Endodermal cell (in vitro differentiated cells): ENCODE data around the gene NR5A1. TPM values are rescaled to one million over a fixed set of nuclear protein-coding genes. Genes with fewer than 3 reads are reported as not detected.

Experiments used
- DNase-seq: peaks from one replicate; pipeline ENCODE4 v3.0.0-alpha.2; 2017
- H3K27ac ChIP-seq: 2 replicates; pipeline ENCODE4 v1.5.1; 2013; ENCODE audit warnings: mild to moderate bottlenecking, low read depth, low read length, moderate library complexity
- H3K27me3 ChIP-seq: 2 replicates; pipeline ENCODE4 v1.6.1; 2013; ENCODE audit warnings: mild to moderate bottlenecking, low read length, moderate library complexity; ENCODE audit not compliant: insufficient read depth, control insufficient read depth, poor library complexity, severe bottlenecking
- H3K36me3 ChIP-seq: 2 replicates; pipeline ENCODE4 v1.7.0; 2013; ENCODE audit warnings: mild to moderate bottlenecking, low read length, moderate library complexity; ENCODE audit not compliant: control insufficient read depth, insufficient read depth
- H3K4me1 ChIP-seq: one replicate; pipeline ENCODE4 v1.7.0; 2013; ENCODE audit warnings: low read length; ENCODE audit not compliant: control insufficient read depth, insufficient read depth
- H3K4me3 ChIP-seq: 2 replicates; pipeline ENCODE4 v1.5.1; 2013; ENCODE audit warnings: mild to moderate bottlenecking, low read length, moderate library complexity
- H3K9ac ChIP-seq: 2 replicates; pipeline ENCODE4 v1.6.1; 2013; ENCODE audit warnings: mild to moderate bottlenecking, low read length, moderate library complexity; ENCODE audit not compliant: poor library complexity, severe bottlenecking; ENCODE audit errors: extremely low read depth
- H3K9me3 ChIP-seq: 2 replicates; pipeline ENCODE4 v1.6.1; 2013; ENCODE audit warnings: mild to moderate bottlenecking, low read length, moderate library complexity; ENCODE audit not compliant: control insufficient read depth
- H3K27ac Mint-ChIP-seq: 2 replicates; pipeline ENCODE4 v1.8.0; 2020; ENCODE audit warnings: mixed read lengths
- H3K27me3 Mint-ChIP-seq: 2 replicates; pipeline ENCODE4 v1.8.0; 2021; ENCODE audit warnings: mild to moderate bottlenecking, mixed read lengths; ENCODE audit not compliant: insufficient read depth
- H3K36me3 Mint-ChIP-seq: 2 replicates; pipeline ENCODE4 v1.8.0; 2020; ENCODE audit warnings: low read depth, mixed read lengths
- H3K4me1 Mint-ChIP-seq: 2 replicates; pipeline ENCODE4 v1.8.0; 2020; ENCODE audit warnings: mixed read lengths
- H3K4me3 Mint-ChIP-seq: 2 replicates; pipeline ENCODE4 v1.8.0; 2020; ENCODE audit warnings: mild to moderate bottlenecking, moderate library complexity, mixed read lengths
- H3K9me3 Mint-ChIP-seq: 2 replicates; pipeline ENCODE4 v1.8.0; 2020; ENCODE audit warnings: mild to moderate bottlenecking, mixed read lengths
- CTCF ChIP-seq: fragments of 200-600 bp; sonication (generic); conservative IDR thresholded peaks from 2 replicates; pipeline ENCODE4 v1.5.0; 2021; ENCODE audit warnings: antibody characterized with exemption, mild to moderate bottlenecking
- WGBS, 2 experiments: methylation state at CpG; one replicate each; pipeline versions ENCODE4 v1.1.5 to v1.1.7; 2013; ENCODE audit warnings: missing lambda C conversion rate in 2 of 2, mixed read lengths in 1 of 2; ENCODE audit not compliant: insufficient coverage in 1 of 2, insufficient read length in 1 of 2; 5-methylcytosine and 5-hydroxymethylcytosine counted together
- total RNA-seq, 2 donors: library from RNA; stranded (reverse); fragmentation: NEBNext Ultra II Directional in 1 of 2; extraction: Animal tissue kit (Norgen Biotek cat#: 25700) in 1 of 2; gene quantifications; 2 replicates in 1 of 2; 3 replicates in 1 of 2; pipeline ENCODE4 v1.2.1, GENCODE V29; 2021

Gene NR5A1
- total RNA-seq, 2 donors from 2014 or later, result 0.37 TPM; not detected in 1

GRCh38 chr9:124444166-124444565 is 63.0 kb downstream of the NR5A1 start:
- no peak overlapping the region for H3K9ac ChIP-seq
- 97 to 100% methylated on average over 1 to 3 of the region's 3 CpGs for WGBS, 2 experiments
- Mint-ChIP-seq H3K36me3 (no peaks in the 10 kb centered on the region), H3K27ac (no peak overlapping the region), H3K9me3 (no peaks in the 10 kb centered on the region), H3K27me3 (peaks cover 14% of the 10 kb centered on the region), H3K4me1 (peaks cover 2% of the 10 kb centered on the region), H3K4me3 (no peak overlapping the region)
- no peak for DNase-seq
- no peak for TF ChIP-seq CTCF
- H3K4me1 ChIP-seq, result no peaks in the 10 kb centered on the region
- H3K27me3 ChIP-seq, result no peaks in the 10 kb centered on the region
- no peaks in the 10 kb centered on the region for H3K36me3 ChIP-seq
- no peaks in the 10 kb centered on the region for H3K9me3 ChIP-seq
- no peak overlapping the region for H3K4me3 ChIP-seq
- H3K27ac ChIP-seq, result no peak overlapping the region

GRCh38 chr9:124443625-124444024 is 63.6 kb downstream of the NR5A1 start:
- H3K36me3 ChIP-seq, result no peaks in the 10 kb centered on the region
- DNase-seq, result no peak
- no peak overlapping the region for H3K9ac ChIP-seq
- peaks cover 2% of the 10 kb centered on the region for H3K4me1 Mint-ChIP-seq
- no peaks in the 10 kb centered on the region for H3K9me3 Mint-ChIP-seq
- peaks cover 15% of the 10 kb centered on the region for H3K27me3 Mint-ChIP-seq
- no peaks in the 10 kb centered on the region for H3K27me3 ChIP-seq
- H3K4me3 ChIP-seq, result no peak overlapping the region
- no peaks in the 10 kb centered on the region for H3K9me3 ChIP-seq
- no peak overlapping the region for H3K27ac ChIP-seq
- no peaks in the 10 kb centered on the region for H3K36me3 Mint-ChIP-seq
- no peaks in the 10 kb centered on the region for H3K4me1 ChIP-seq
- no peak for TF ChIP-seq CTCF
- WGBS, 2 experiments, result 88 to 100% methylated on average over 2 of the region's 2 CpGs
- no peak overlapping the region for H3K4me3 Mint-ChIP-seq
- H3K27ac Mint-ChIP-seq, result no peak overlapping the region

GRCh38 chr9:124442826-124443225 is 64.4 kb downstream of the NR5A1 start:
- no peaks in the 10 kb centered on the region for H3K9me3 Mint-ChIP-seq
- no peaks in the 10 kb centered on the region for H3K9me3 ChIP-seq
- no peak for TF ChIP-seq CTCF
- WGBS, 2 experiments, result 81 to 87% methylated on average over 2 to 3 of the region's 3 CpGs
- H3K36me3 ChIP-seq, result no peaks in the 10 kb centered on the region
- H3K4me1 Mint-ChIP-seq, result peaks cover 2% of the 10 kb centered on the region
- H3K27me3 Mint-ChIP-seq, result peaks cover 19% of the 10 kb centered on the region
- no peak overlapping the region for H3K4me3 ChIP-seq
- DNase-seq, result no peak
- no peaks in the 10 kb centered on the region for H3K36me3 Mint-ChIP-seq
- no peaks in the 10 kb centered on the region for H3K4me1 ChIP-seq
- H3K27me3 ChIP-seq, result no peaks in the 10 kb centered on the region
- H3K27ac Mint-ChIP-seq, result no peak overlapping the region
- H3K9ac ChIP-seq, result no peak overlapping the region
- H3K27ac ChIP-seq, result no peak overlapping the region
- H3K4me3 Mint-ChIP-seq, result no peak overlapping the region
